KOPT-K1 (cell line): Measurements from ENCODE around the gene WIPI1.

Experiments
- H3K27ac ChIP-seq: fragments of 200-600 bp; sonication (generic); 2 replicates; pipeline ENCODE4 v1.5.1; 2016; ENCODE audit warnings: antibody characterized with exemption, mild to moderate bottlenecking, low read depth, low read length; ENCODE audit not compliant: poor library complexity, severe bottlenecking
- H3K36me3 ChIP-seq: fragments of 200-600 bp; sonication (generic); 2 replicates; pipeline ENCODE4 v1.5.1; 2017; ENCODE audit warnings: antibody characterized with exemption, mild to moderate bottlenecking, low read length, moderate library complexity; ENCODE audit not compliant: insufficient read depth
- H3K9me3 ChIP-seq: fragments of 200-600 bp; sonication (generic); 2 replicates; pipeline ENCODE4 v1.5.1; 2017; ENCODE audit warnings: antibody characterized with exemption, low read length, mild to moderate bottlenecking; ENCODE audit not compliant: insufficient read depth, poor library complexity, severe bottlenecking

WIPI1 gene

GRCh38 chr17:68468788-68469187 is 11.5 kb upstream of the WIPI1 start:
- no peaks in the 10 kb centered on the region for H3K9me3 ChIP-seq
- H3K27ac ChIP-seq: no peak overlapping the region
- H3K36me3 ChIP-seq: no peaks in the 10 kb centered on the region

GRCh38 chr17:68468334-68468733 is 11.0 kb upstream of the WIPI1 start:
- Histone ChIP-seq H3K27ac (no peak overlapping the region), H3K9me3 (no peaks in the 10 kb centered on the region), H3K36me3 (no peaks in the 10 kb centered on the region)

DNA sequence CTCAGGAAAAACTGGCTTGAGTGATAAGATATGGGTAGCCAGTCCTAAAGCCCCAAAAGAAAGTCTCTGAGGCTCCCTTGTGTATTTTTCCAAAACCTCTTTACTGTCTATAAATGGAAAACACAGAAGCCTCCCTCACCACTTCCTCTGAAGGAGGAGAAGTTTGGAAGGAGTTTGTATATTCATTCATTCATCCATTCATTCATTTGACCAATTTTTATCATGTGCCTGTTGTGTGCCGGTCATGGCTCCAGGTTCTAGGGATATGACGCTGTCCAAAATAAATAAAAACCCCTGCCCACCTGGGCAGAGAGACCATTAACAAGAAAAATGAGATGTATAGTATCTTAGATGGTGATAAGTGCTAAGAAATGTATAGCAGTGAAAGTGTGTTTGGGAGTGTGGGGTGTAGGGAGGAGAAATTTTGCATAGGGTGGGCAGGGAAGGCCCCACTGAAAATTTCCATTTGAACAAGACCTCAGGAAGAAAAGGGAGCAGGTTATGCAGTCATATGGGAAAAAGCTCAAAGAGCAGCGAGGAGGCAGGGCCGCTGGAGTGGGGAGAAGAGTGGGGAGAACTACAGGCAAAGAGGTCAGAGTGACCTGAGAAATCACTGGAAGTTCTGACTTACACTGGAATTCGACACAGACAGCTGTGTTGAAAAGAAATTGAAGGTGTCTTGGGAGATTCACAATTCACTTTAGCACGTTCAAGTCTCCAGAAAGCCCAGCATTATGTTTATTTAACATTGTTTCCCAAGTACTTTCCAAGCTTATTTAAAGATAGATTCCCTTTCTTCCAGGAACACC is 6.1 kb upstream of the WIPI1 start:
- H3K27ac ChIP-seq: no peak overlapping the region
- H3K36me3 ChIP-seq: no peaks in the 10 kb centered on the region
- H3K9me3 ChIP-seq: no peaks in the 10 kb centered on the region

DNA sequence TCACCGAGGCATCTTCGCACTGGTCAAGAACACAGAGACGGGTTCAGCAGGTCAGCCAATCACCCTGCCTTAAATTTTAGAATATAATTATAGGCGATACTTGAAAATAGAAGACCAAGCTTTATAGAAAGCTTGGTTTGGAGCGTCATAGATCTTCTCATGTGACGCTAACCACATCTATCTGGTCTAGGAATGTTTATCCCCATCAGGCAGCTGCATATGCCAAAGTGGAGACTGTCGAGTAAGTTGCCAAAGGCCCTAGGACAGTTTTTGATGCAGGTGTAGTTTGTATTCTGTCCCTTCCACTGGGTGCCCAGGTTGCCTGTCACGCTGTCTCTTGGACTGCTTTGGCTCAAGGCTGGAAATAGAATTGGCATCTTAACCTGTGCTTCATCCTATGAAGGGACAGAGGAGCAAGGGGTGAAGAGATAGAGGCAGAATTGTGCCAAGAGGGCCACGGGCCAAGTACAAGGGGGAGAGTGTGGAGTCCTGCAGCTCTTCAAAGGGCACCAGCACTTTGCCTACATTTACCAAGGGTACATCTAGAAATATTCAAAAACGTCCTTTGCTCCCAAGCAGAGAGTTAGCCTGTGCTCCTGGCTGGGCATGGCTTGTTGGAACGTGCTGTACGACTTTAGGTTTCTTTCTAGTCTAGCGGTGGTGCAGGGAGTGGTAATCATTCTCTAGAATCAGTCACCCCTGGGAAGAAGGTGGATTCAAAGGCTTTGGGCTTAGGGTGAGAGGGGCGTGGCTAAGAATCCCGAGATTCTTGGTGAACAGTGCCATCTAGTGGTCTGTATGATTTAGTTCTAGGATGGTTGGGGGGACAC is 5.3 kb upstream of the WIPI1 start:
- H3K9me3 ChIP-seq: no peaks in the 10 kb centered on the region
- H3K36me3 ChIP-seq: no peaks in the 10 kb centered on the region
- peak overlapping the region; percentile 67 for H3K27ac ChIP-seq

- H3K36me3 ChIP-seq: no peaks in the 10 kb centered on the region
- H3K27ac ChIP-seq: peak overlapping the region; percentile 67
- H3K9me3 ChIP-seq: no peaks in the 10 kb centered on the region
Observed at GRCh38 chr17:68461589-68461988, 4.3 kb upstream of the WIPI1 start.

GRCh38 chr17:68461122-68461539 is 3.8 kb upstream of the WIPI1 start:
- H3K36me3 ChIP-seq: no peaks in the 10 kb centered on the region
- H3K27ac ChIP-seq: peak overlapping the region; percentile 67
- no peaks in the 10 kb centered on the region for H3K9me3 ChIP-seq

DNA sequence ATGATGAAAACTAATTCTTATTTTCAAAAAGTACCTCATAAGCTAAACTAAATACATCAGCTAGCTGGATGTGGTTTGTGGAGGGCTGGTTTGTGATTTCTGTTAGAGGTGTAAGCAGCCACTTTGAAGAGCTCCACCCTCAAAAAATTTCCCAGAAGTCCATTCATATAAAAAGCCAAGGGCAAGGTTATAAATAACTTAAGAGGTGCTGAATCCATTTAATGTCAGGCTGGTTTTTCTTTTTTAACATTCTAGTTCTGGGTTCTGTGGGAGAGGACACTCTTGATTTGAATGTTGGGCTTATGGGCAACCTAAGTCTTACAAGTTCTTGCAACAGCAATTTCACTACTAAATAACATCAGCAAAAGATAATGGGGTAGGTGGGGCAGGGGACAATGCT is 3.4 kb upstream of the WIPI1 start:
- H3K9me3 ChIP-seq: no peaks in the 10 kb centered on the region
- no peaks in the 10 kb centered on the region for H3K36me3 ChIP-seq
- H3K27ac ChIP-seq: peak overlapping the region; percentile 67

- peak overlapping the region; percentile 57 for H3K27ac ChIP-seq
- H3K9me3 ChIP-seq: no peaks in the 10 kb centered on the region
- H3K36me3 ChIP-seq: no peaks in the 10 kb centered on the region
Observed at GRCh38 chr17:68460146-68460545, 2.9 kb upstream of the WIPI1 start.

DNA sequence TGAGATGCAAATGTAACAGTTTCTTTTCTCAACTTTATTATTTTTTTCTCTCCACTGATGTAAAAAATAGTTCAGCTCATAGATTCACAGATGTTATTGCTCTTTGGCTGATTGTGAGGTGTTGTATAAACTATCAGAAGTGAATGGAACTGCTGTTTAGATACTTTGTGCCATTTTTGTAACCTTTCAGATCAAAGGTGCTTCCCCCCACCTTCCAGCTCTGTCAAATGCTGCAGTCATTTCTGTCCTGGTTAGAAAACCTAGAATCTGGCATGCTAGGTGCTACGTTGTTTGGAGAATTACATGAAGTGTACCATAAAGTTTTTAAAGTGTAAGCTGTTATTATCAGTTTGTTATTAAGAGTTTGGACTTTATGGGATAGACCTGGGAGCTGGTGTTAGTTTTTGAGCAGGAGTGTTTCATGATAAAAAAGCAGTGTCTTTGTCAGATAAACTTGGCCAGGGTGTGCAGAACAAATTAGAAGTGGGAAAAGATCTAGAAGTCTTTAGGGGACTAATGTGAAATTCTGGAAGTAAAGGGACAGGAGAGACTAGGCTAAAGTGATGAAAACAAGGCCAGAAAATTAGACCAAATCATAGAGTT is 1.8 kb upstream of the WIPI1 start:
- H3K9me3 ChIP-seq: no peaks in the 10 kb centered on the region
- H3K27ac ChIP-seq: no peak overlapping the region

GRCh38 chr17:68458260-68459036 is 1.2 kb upstream of the WIPI1 start:
- Histone ChIP-seq H3K27ac (no peak overlapping the region), H3K9me3 (no peaks in the 10 kb centered on the region), H3K36me3 (no peaks in the 10 kb centered on the region)

More for the DNA sequence above, 1.8 kb upstream of the WIPI1 start:
- no peaks in the 10 kb centered on the region for H3K36me3 ChIP-seq

DNA sequence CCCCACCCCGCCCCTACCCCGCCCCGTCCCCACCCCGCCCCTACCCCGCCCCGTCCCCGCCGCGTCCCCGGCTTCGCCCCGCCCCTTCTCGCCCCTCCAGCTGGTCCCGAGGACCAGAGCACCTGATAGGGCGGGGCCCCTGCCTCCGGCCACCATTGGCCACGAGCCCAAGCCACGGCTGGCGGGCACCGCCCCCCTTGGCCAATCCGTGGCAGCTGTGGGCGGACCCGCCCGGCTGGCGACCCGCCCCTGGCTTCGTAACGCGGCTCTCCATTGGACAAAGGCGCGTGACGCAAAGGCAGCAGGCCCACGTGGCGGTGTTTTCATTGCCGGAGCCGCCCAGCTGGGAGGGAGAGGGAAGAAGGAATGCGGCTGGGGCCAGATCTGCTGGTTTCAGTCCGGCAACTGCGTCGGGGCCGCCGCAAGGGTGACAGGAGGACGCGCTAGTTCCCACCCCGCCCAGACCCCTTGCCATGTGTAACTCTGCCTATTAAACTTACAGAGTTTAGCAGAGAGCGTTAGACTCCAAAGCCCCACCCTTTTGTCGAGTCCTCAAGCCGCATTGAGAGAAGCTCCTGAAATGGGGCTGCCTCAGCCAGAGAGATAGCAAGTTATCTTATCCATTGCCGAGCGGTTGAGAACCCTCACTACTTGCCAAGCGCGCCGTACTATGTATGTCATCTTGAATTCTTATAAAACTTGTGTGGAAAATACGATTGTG is 403 bp upstream of the WIPI1 start:
- H3K9me3 ChIP-seq: no peaks in the 10 kb centered on the region
- H3K27ac ChIP-seq: no peak overlapping the region
- H3K36me3 ChIP-seq: no peaks in the 10 kb centered on the region

- peak overlapping the region; percentile 45 for H3K27ac ChIP-seq
- no peaks in the 10 kb centered on the region for H3K9me3 ChIP-seq
- no peaks in the 10 kb centered on the region for H3K36me3 ChIP-seq
Observed at GRCh38 chr17:68456339-68457167, 743 bp downstream of the WIPI1 start.

- Histone ChIP-seq H3K9me3 (no peaks in the 10 kb centered on the region), H3K27ac (no peak overlapping the region), H3K36me3 (no peaks in the 10 kb centered on the region)
Observed at GRCh38 chr17:68455901-68456338, 1.4 kb downstream of the WIPI1 start.
